Neuronal stem cell (in vitro differentiated cells): Measurements from ENCODE around the gene C1QA.

Experiments
- DNase-seq: peaks from one replicate; pipeline ENCODE4 v3.0.0-alpha.2; 2013; ENCODE audit warnings: low spot score
- H2AFZ ChIP-seq: one replicate; pipeline ENCODE4 v1.6.1; 2013; ENCODE audit warnings: mild to moderate bottlenecking, low read length, inconsistent platforms
- H2AK5ac ChIP-seq: 2 replicates; pipeline ENCODE4 v1.6.1; 2013; ENCODE audit warnings: low read depth, mild to moderate bottlenecking, inconsistent platforms, low read length, moderate library complexity, mixed read lengths
- H2BK120ac ChIP-seq: 2 replicates; pipeline ENCODE4 v1.6.1; 2013; ENCODE audit warnings: low read depth, mild to moderate bottlenecking, inconsistent platforms, low read length, moderate library complexity, mixed read lengths
- H2BK12ac ChIP-seq: one replicate; pipeline ENCODE4 v1.6.1; 2013; ENCODE audit warnings: low read length, inconsistent platforms
- H2BK15ac ChIP-seq: 2 replicates; pipeline ENCODE4 v1.6.1; 2013; ENCODE audit warnings: mild to moderate bottlenecking, low read length, inconsistent platforms, mixed read lengths
- H2BK5ac ChIP-seq: one replicate; pipeline ENCODE4 v1.6.1; 2013; ENCODE audit warnings: inconsistent platforms, mild to moderate bottlenecking, low read length, moderate library complexity
- H3K14ac ChIP-seq: one replicate; pipeline ENCODE4 v1.6.1; 2013; ENCODE audit warnings: low read length, inconsistent platforms
- H3K18ac ChIP-seq: 2 replicates; pipeline ENCODE4 v1.6.1; 2013; ENCODE audit warnings: low read length, inconsistent platforms
- H3K23ac ChIP-seq: 2 replicates; pipeline ENCODE4 v1.6.1; 2013; ENCODE audit warnings: low read depth, mild to moderate bottlenecking, mixed read lengths, low read length, inconsistent platforms; ENCODE audit not compliant: poor library complexity
- H3K27ac ChIP-seq: replicated peaks from 3 replicates; pipeline ENCODE4 v1.5.1; 2013; ENCODE audit warnings: low read length, inconsistent platforms
- H3K27me3 ChIP-seq, 3 experiments: 2 replicates each; pipeline ENCODE4 v1.6.1; 2013; ENCODE audit warnings: low read length in 3 of 3, mild to moderate bottlenecking in 2 of 3, inconsistent platforms in 1 of 3, low read depth in 1 of 3, mixed read lengths in 1 of 3, moderate library complexity in 1 of 3; ENCODE audit not compliant: control insufficient read depth in 3 of 3, insufficient read depth in 3 of 3
- H3K36me3 ChIP-seq, 2 donors: replicated peaks in 1 of 2; 2 replicates each; pipeline ENCODE4 v1.6.1; 2013; ENCODE audit warnings: low read length in 2 of 2; ENCODE audit not compliant: control insufficient read depth in 2 of 2, insufficient read depth in 2 of 2
- H3K4ac ChIP-seq: 2 replicates; pipeline ENCODE4 v1.6.1; 2013; ENCODE audit warnings: inconsistent platforms, mild to moderate bottlenecking, low read length, moderate library complexity
- H3K4me1 ChIP-seq, 2 donors: 1 replicate in 1 of 2; 2 replicates in 1 of 2; pipeline ENCODE4 v1.6.1; 2013; ENCODE audit warnings: low read length in 2 of 2, low read depth in 1 of 2; ENCODE audit not compliant: control insufficient read depth in 2 of 2, insufficient read depth in 1 of 2
- H3K4me2 ChIP-seq: one replicate; pipeline ENCODE4 v1.6.1; 2013; ENCODE audit warnings: mild to moderate bottlenecking, low read length, inconsistent platforms; ENCODE audit not compliant: insufficient read depth, poor library complexity, severe bottlenecking
- H3K4me3 ChIP-seq, 2 donors: 2 replicates each; pipeline ENCODE4 v1.5.1; 2013; ENCODE audit warnings: low read length in 2 of 2, mild to moderate bottlenecking in 2 of 2, inconsistent platforms in 1 of 2, moderate library complexity in 1 of 2
- H3K79me1 ChIP-seq: one replicate; pipeline ENCODE4 v1.6.1; 2013; ENCODE audit warnings: low read depth, mild to moderate bottlenecking, inconsistent platforms, low read length, moderate library complexity
- H3K9ac ChIP-seq: one replicate; pipeline ENCODE4 v1.6.1; 2013; ENCODE audit warnings: mild to moderate bottlenecking, low read depth, low read length, inconsistent platforms; ENCODE audit not compliant: poor library complexity
- H3K9me3 ChIP-seq, 2 donors: replicated peaks in 1 of 2; 2 replicates each; pipeline versions ENCODE3 to v1.6.1; 2013; ENCODE audit warnings: low read length in 2 of 2, mild to moderate bottlenecking in 2 of 2, inconsistent platforms in 1 of 2, low read depth in 1 of 2, mixed read lengths in 1 of 2, moderate library complexity in 1 of 2; ENCODE audit not compliant: control insufficient read depth in 2 of 2, insufficient read depth in 1 of 2
- H4K8ac ChIP-seq: one replicate; pipeline ENCODE4 v1.6.1; 2013; ENCODE audit warnings: low read depth, mild to moderate bottlenecking, inconsistent platforms, low read length, moderate library complexity
- H4K91ac ChIP-seq: one replicate; pipeline ENCODE4 v1.6.1; 2013; ENCODE audit warnings: low read length, low read depth, mild to moderate bottlenecking, inconsistent platforms; ENCODE audit not compliant: poor library complexity
- WGBS, 2 donors: extraction: QIAGEN DNeasy Blood & Tissue Kit; methylation state at CpG; one replicate each; pipeline ENCODE4 v1.1.7; 2013; ENCODE audit warnings: missing lambda C conversion rate in 2 of 2, mixed read lengths in 1 of 2; ENCODE audit not compliant: insufficient read length in 2 of 2, insufficient replicate concordance in 1 of 2; ENCODE audit errors: extremely low coverage in 2 of 2; 5-methylcytosine and 5-hydroxymethylcytosine counted together

The C1QA gene

GRCh38 chr1:22592051-22592450 is 44.4 kb upstream of the C1QA start:
- Histone ChIP-seq H4K8ac (no peak overlapping the region), H3K9ac (no peak overlapping the region), H2BK12ac (no peak overlapping the region), H2BK15ac (no peak overlapping the region), H2AFZ (no peak overlapping the region), H2AK5ac (no peak overlapping the region), H2BK5ac (peak overlapping the region; percentile 11), H3K27me3 (peaks cover 0 to 83% (median 25%) of the 10 kb centered on the region in 3 experiments), H3K4ac (no peak overlapping the region), H3K4me3 (no peak overlapping the region), H3K14ac (peak overlapping the region; percentile 71), H3K79me1 (peaks cover 1% of the 10 kb centered on the region), H4K91ac (no peak overlapping the region), H3K4me1 (peaks cover 0 to 2% of the 10 kb centered on the region in 2 donors), H3K9me3 (peaks cover 0 to 1% of the 10 kb centered on the region in 2 donors), H3K18ac (no peak overlapping the region), H3K4me2 (no peak overlapping the region), H2BK120ac (no peak overlapping the region), H3K27ac (no peak overlapping the region), H3K36me3 (no peaks in the 10 kb centered on the region), H3K23ac (peak overlapping the region; percentile 55)
- WGBS, 2 donors = no CpG with 5 or more reads among the region's 9 CpGs
- no peak for DNase-seq

DNA sequence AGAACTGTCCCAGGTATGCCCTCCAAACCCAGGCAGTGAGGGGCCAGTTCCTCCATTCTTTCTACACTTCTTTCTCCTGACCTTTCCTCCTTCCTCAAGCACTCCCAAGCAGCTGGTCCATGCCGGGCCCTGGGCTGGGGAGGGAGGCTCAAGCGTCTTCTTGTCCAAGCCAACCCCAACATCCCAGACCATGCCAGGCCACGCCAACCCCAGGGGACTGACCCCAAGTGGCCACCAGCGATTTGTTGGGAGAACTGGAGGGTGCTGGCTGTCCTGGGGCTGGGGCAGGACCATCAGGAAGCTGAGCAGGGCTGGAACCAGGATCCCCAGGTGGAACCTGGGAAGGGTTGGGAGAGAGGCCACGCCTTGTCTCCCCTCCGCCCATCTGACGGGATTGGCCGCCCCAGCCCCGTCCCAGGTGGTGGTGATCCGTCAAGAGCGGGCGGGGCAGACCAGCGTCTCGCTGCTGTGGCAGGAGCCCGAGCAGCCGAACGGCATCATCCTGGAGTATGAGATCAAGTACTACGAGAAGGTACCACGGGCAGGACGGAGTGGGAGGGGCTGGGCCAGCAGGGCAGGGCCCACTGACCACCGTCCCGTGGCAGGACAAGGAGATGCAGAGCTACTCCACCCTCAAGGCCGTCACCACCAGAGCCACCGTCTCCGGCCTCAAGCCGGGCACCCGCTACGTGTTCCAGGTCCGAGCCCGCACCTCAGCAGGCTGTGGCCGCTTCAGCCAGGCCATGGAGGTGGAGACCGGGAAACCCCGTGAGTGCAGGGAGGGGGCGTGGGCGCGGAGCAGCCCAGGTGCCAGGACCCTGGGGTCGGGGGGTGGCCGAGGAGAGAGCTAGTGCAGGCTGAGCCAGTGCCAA is 43.3 kb upstream of the C1QA start:
- no peak for DNase-seq
- Histone ChIP-seq H3K9ac (peak overlapping the region; percentile 88), H2BK12ac (no peak overlapping the region), H3K23ac (peak overlapping the region; percentile 8), H3K27ac (no peak overlapping the region), H3K4me3 (peak overlapping the region in 1 of 2 donors; percentile 41), H2AFZ (no peak overlapping the region), H3K4me2 (no peak overlapping the region), H2BK120ac (no peak overlapping the region), H3K18ac (peak overlapping the region; percentile 76), H3K4ac (no peak overlapping the region), H3K4me1 (peaks cover 0 to 2% of the 10 kb centered on the region in 2 donors), H3K36me3 (no peaks in the 10 kb centered on the region), H2BK15ac (no peak overlapping the region), H3K14ac (peak overlapping the region; percentile 14), H2BK5ac (peak overlapping the region; percentile 3), H3K9me3 (no peaks in the 10 kb centered on the region), H2AK5ac (peak overlapping the region; percentile 8), H4K8ac (no peak overlapping the region), H3K27me3 (peaks cover 0 to 81% (median 25%) of the 10 kb centered on the region in 3 experiments), H3K79me1 (peaks cover 1% of the 10 kb centered on the region), H4K91ac (no peak overlapping the region)
- no CpG with 5 or more reads among the region's 38 CpGs for WGBS, 2 donors

- Histone ChIP-seq H2BK15ac (no peak overlapping the region), H3K18ac (peak overlapping the region; percentile 2), H2BK5ac (no peak overlapping the region), H2AK5ac (peak overlapping the region; percentile 37), H3K36me3 (no peaks in the 10 kb centered on the region), H3K14ac (no peak overlapping the region), H3K23ac (no peak overlapping the region), H3K4me1 (peaks cover 0 to 2% of the 10 kb centered on the region in 2 donors), H3K9me3 (no peaks in the 10 kb centered on the region), H4K8ac (no peak overlapping the region), H3K4me3 (no peak overlapping the region), H2BK12ac (no peak overlapping the region), H3K9ac (no peak overlapping the region), H2BK120ac (no peak overlapping the region), H3K4me2 (no peak overlapping the region), H3K27ac (no peak overlapping the region), H4K91ac (no peak overlapping the region), H2AFZ (no peak overlapping the region), H3K4ac (no peak overlapping the region), H3K27me3 (peaks cover 0 to 80% (median 25%) of the 10 kb centered on the region in 3 experiments), H3K79me1 (peaks cover 1% of the 10 kb centered on the region)
- no peak for DNase-seq
- no CpG with 5 or more reads among the region's 10 CpGs for WGBS, 2 donors
These were observed 42.0 kb upstream of the C1QA start for GRCh38 chr1:22594396-22594795.

DNA sequence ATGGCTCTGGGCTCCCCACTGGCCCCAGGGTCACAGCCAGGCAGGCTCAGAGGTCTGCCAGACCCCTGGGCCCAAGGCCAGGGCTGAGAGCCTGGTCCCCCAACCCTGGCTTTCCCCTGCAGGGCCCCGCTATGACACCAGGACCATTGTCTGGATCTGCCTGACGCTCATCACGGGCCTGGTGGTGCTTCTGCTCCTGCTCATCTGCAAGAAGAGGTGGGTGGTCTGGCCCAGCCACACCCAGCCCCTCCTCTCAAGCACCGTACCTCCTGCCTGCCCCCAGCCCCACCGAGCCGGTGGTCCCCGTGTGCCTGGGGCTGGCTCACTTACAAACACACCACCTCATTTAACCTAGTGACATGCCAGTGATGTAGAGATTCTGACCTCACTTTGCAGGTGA is 41.3 kb upstream of the C1QA start:
- Histone ChIP-seq H2BK120ac (no peak overlapping the region), H2AFZ (no peak overlapping the region), H3K79me1 (peaks cover 1% of the 10 kb centered on the region), H3K4me1 (peaks cover 0 to 2% of the 10 kb centered on the region in 2 donors), H3K4ac (no peak overlapping the region), H2BK15ac (peak overlapping the region; percentile 38), H2BK5ac (no peak overlapping the region), H3K9ac (peak overlapping the region; percentile 12), H4K8ac (no peak overlapping the region), H3K18ac (no peak overlapping the region), H4K91ac (no peak overlapping the region), H3K4me2 (no peak overlapping the region), H3K27me3 (peaks cover 0 to 72% (median 25%) of the 10 kb centered on the region in 3 experiments), H3K23ac (peak overlapping the region; percentile 3), H3K4me3 (no peak overlapping the region), H3K27ac (no peak overlapping the region), H2BK12ac (no peak overlapping the region), H3K9me3 (no peaks in the 10 kb centered on the region), H3K14ac (no peak overlapping the region), H3K36me3 (no peaks in the 10 kb centered on the region), H2AK5ac (peak overlapping the region; percentile 37)
- WGBS, 2 donors = no CpG with 5 or more reads among the region's 7 CpGs
- no peak for DNase-seq
